ENCODE data around the gene PTGER2. TPM values are rescaled to one million over a fixed set of nuclear protein-coding genes. Genes with fewer than 3 reads are reported as not detected.

The PTGER2 gene
- total RNA-seq, 1 experiment from 2014 or later, result not detected

DNA sequence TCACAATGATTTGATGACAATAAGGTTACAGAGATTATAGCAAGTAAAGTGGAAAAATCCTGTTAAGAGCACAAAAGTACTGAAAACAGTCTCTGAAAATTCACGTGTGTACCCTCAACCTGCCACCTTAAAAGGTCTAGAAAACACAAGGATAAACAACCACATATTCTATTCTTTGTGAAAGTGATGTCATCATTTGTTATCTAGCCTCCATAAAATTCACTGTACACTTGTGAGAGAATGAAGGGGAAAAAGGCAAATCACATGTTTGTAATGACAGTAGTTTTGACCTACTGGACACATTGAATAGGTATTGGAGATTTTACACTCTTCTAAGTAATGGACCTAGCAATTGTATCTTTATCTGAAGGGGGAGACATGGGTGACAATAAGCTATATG lies 42.6 kb upstream of the PTGER2 start:
- no peaks in the 10 kb centered on the region for H3K36me3 ChIP-seq (ENCODE audit: insufficient read depth, low read length)
- H3K27ac ChIP-seq (ENCODE audit: low read length), result no peak overlapping the region
- no peaks in the 10 kb centered on the region for H3K9me2 ChIP-seq (replicated peaks; ENCODE audit: insufficient read depth, low read length)
- H4K20me1 ChIP-seq (ENCODE audit: insufficient read depth, low read depth, low read length), result no peaks in the 10 kb centered on the region
- H3K79me2 ChIP-seq (ENCODE audit: low read length), result no peaks in the 10 kb centered on the region
- H3K4me1 ChIP-seq (ENCODE audit: low read length), result no peaks in the 10 kb centered on the region
- no peaks in the 10 kb centered on the region for H3K27me3 ChIP-seq (ENCODE audit: low read length)
- no peak overlapping the region for H3K4me2 ChIP-seq (ENCODE audit: low read depth, low read length, poor library complexity, severe bottlenecking)
- H3K4me3 ChIP-seq (ENCODE audit: low read length), result no peak overlapping the region
- H3K9me3 ChIP-seq (ENCODE audit: low read length), result no peaks in the 10 kb centered on the region
- no peak overlapping the region for H3K9ac ChIP-seq (ENCODE audit: low read length)
- no peak for DNase-seq
- no peak overlapping the region for H2AFZ ChIP-seq (ENCODE audit: low read length)

DNA sequence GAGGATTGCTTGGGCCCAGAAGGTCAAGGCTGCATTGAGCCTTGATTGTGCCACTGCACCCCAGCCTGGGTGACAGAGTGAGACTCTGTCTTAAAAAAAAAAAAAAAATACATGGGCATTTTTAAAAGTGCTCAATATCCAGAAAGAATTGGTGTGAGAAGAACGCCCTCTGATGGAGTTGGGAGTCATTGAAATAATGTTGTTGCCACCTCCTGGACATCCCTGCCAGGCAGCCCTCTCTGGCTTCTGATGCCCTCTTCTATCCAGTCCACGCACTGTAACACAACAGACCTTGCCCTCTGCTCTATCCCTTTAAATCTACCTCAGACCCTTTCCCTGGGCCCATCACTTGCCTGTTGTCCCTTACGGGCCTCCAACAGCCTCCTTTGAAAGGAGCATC lies 41.7 kb upstream of the PTGER2 start:
- no peak overlapping the region for H3K4me3 ChIP-seq (ENCODE audit: low read length)
- peak; percentile 84 for DNase-seq
- no peaks in the 10 kb centered on the region for H3K27me3 ChIP-seq (ENCODE audit: low read length)
- no peaks in the 10 kb centered on the region for H3K9me3 ChIP-seq (ENCODE audit: low read length)
- H4K20me1 ChIP-seq (ENCODE audit: insufficient read depth, low read depth, low read length), result no peaks in the 10 kb centered on the region
- H3K9me2 ChIP-seq (replicated peaks; ENCODE audit: insufficient read depth, low read length), result no peaks in the 10 kb centered on the region
- no peak overlapping the region for H3K27ac ChIP-seq (ENCODE audit: low read length)
- no peaks in the 10 kb centered on the region for H3K36me3 ChIP-seq (ENCODE audit: insufficient read depth, low read length)
- H3K9ac ChIP-seq (ENCODE audit: low read length), result no peak overlapping the region
- H2AFZ ChIP-seq (ENCODE audit: low read length), result no peak overlapping the region
- no peaks in the 10 kb centered on the region for H3K4me1 ChIP-seq (ENCODE audit: low read length)
- no peak overlapping the region for H3K4me2 ChIP-seq (ENCODE audit: low read depth, low read length, poor library complexity, severe bottlenecking)
- no peaks in the 10 kb centered on the region for H3K79me2 ChIP-seq (ENCODE audit: low read length)

DNA sequence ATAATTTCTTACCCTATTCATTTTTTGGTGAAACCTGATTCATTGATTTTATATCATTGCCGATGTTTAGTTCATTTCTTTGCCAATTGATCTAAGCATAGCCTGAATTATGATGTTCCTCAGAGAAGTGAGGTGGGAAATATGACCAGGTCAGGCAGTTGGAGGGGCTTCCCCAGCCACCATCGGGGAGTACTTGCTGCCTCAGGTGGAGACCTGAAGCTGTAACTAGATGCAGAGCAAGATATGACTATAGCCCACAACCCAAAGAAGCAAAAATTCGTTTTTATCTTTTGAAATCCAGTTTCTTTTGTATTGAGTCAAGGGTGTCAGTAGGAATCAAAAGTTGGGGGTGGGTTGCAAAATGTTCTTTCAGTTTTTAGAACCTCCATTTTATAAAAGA lies 38.7 kb upstream of the PTGER2 start:
- no peak for DNase-seq
- no peaks in the 10 kb centered on the region for H3K4me1 ChIP-seq (ENCODE audit: low read length)
- no peak overlapping the region for H2AFZ ChIP-seq (ENCODE audit: low read length)
- H4K20me1 ChIP-seq (ENCODE audit: insufficient read depth, low read depth, low read length), result no peaks in the 10 kb centered on the region
- no peak overlapping the region for H3K9ac ChIP-seq (ENCODE audit: low read length)
- H3K27me3 ChIP-seq (ENCODE audit: low read length), result no peaks in the 10 kb centered on the region
- no peak overlapping the region for H3K4me2 ChIP-seq (ENCODE audit: low read depth, low read length, poor library complexity, severe bottlenecking)
- no peak overlapping the region for H3K27ac ChIP-seq (ENCODE audit: low read length)
- H3K9me2 ChIP-seq (replicated peaks; ENCODE audit: insufficient read depth, low read length), result no peaks in the 10 kb centered on the region
- H3K9me3 ChIP-seq (ENCODE audit: low read length), result no peaks in the 10 kb centered on the region
- no peaks in the 10 kb centered on the region for H3K36me3 ChIP-seq (ENCODE audit: insufficient read depth, low read length)
- no peaks in the 10 kb centered on the region for H3K79me2 ChIP-seq (ENCODE audit: low read length)
- no peak overlapping the region for H3K4me3 ChIP-seq (ENCODE audit: low read length)

DNA sequence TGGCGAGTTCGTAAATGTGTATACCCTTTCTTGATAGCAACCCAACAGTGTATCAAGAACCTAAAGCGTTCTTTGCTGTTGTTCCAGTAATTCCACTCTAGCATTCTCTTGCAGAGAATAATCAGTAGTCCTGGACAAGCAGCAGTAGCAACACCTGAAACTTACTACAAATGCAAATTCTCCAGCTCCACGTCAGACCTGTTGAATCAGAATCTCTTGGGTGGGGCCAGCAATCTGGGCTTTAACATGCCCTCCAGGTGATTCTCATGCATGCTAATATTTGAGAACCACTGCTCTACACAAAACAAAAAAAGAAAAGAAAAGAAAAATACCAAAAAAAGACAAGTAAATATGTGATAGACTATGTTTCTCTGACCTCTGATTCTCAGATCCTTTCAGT lies 36.6 kb upstream of the PTGER2 start:
- no peak overlapping the region for H3K27ac ChIP-seq (ENCODE audit: low read length)
- H2AFZ ChIP-seq (ENCODE audit: low read length), result no peak overlapping the region
- no peaks in the 10 kb centered on the region for H3K36me3 ChIP-seq (ENCODE audit: insufficient read depth, low read length)
- no peak overlapping the region for H3K4me2 ChIP-seq (ENCODE audit: low read depth, low read length, poor library complexity, severe bottlenecking)
- H3K9me2 ChIP-seq (replicated peaks; ENCODE audit: insufficient read depth, low read length), result no peaks in the 10 kb centered on the region
- no peak for DNase-seq
- H3K9me3 ChIP-seq (ENCODE audit: low read length), result no peaks in the 10 kb centered on the region
- no peaks in the 10 kb centered on the region for H3K4me1 ChIP-seq (ENCODE audit: low read length)
- H3K4me3 ChIP-seq (ENCODE audit: low read length), result no peak overlapping the region
- H3K79me2 ChIP-seq (ENCODE audit: low read length), result no peaks in the 10 kb centered on the region
- H4K20me1 ChIP-seq (ENCODE audit: insufficient read depth, low read depth, low read length), result no peaks in the 10 kb centered on the region
- no peak overlapping the region for H3K9ac ChIP-seq (ENCODE audit: low read length)
- no peaks in the 10 kb centered on the region for H3K27me3 ChIP-seq (ENCODE audit: low read length)

DNA sequence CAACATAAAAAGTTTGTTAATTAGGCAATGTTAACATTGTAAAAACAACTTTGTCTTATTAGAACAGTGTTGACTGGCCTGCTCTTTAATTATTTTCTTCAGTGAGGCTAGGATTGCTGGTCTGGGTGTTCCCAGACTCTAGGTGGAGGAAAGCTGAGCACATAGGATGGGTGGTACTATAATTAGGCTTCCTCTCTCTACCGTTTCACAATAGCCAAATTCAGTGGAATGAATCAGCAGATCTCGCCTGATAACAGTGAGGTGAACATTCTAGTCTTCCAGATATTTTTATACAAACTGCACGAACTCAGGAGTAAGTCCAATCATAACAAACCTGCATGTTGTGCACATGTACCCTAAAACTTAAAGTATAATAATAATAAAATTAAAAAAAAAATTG lies 34.7 kb upstream of the PTGER2 start:
- Histone ChIP-seq H2AFZ (ENCODE audit: low read length) (no peak overlapping the region), H3K9me2 (replicated peaks; ENCODE audit: insufficient read depth, low read length) (no peaks in the 10 kb centered on the region), H3K9me3 (ENCODE audit: low read length) (no peaks in the 10 kb centered on the region), H3K36me3 (ENCODE audit: insufficient read depth, low read length) (no peaks in the 10 kb centered on the region), H4K20me1 (ENCODE audit: insufficient read depth, low read depth, low read length) (no peaks in the 10 kb centered on the region), H3K27me3 (ENCODE audit: low read length) (no peaks in the 10 kb centered on the region), H3K79me2 (ENCODE audit: low read length) (no peaks in the 10 kb centered on the region), H3K27ac (ENCODE audit: low read length) (no peak overlapping the region), H3K4me2 (ENCODE audit: low read depth, low read length, poor library complexity, severe bottlenecking) (no peak overlapping the region), H3K9ac (ENCODE audit: low read length) (no peak overlapping the region), H3K4me1 (ENCODE audit: low read length) (no peaks in the 10 kb centered on the region), H3K4me3 (ENCODE audit: low read length) (no peak overlapping the region)
- DNase-seq, result no peak

DNA sequence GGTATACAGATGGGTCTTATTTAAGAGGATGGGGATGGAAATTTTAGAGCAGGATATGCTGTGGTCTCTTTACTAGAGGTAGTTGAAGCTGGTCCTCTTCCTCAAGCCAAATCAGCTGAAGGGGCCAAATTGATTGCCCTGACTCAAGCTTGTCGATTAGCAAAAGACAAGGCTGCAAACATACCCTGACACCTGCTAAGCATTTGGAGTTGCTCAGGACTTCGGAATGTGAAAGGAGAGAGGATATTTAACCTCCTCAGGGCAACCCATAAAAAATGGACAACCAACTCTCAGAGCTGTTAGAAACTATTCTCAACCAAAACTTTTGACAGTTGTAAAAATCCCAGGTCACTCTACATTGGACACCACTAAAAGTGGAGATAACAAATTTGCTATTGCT lies 31.0 kb upstream of the PTGER2 start:
- H3K79me2 ChIP-seq (ENCODE audit: low read length), result no peaks in the 10 kb centered on the region
- no peaks in the 10 kb centered on the region for H3K9me3 ChIP-seq (ENCODE audit: low read length)
- H3K4me1 ChIP-seq (ENCODE audit: low read length), result no peaks in the 10 kb centered on the region
- H3K4me3 ChIP-seq (ENCODE audit: low read length), result no peak overlapping the region
- no peaks in the 10 kb centered on the region for H4K20me1 ChIP-seq (ENCODE audit: insufficient read depth, low read depth, low read length)
- H3K27me3 ChIP-seq (ENCODE audit: low read length), result no peaks in the 10 kb centered on the region
- no peak overlapping the region for H3K4me2 ChIP-seq (ENCODE audit: low read depth, low read length, poor library complexity, severe bottlenecking)
- H3K9ac ChIP-seq (ENCODE audit: low read length), result no peak overlapping the region
- no peaks in the 10 kb centered on the region for H3K9me2 ChIP-seq (replicated peaks; ENCODE audit: insufficient read depth, low read length)
- DNase-seq, result no peak
- H2AFZ ChIP-seq (ENCODE audit: low read length), result no peak overlapping the region
- H3K27ac ChIP-seq (ENCODE audit: low read length), result no peak overlapping the region
- no peaks in the 10 kb centered on the region for H3K36me3 ChIP-seq (ENCODE audit: insufficient read depth, low read length)

DNA sequence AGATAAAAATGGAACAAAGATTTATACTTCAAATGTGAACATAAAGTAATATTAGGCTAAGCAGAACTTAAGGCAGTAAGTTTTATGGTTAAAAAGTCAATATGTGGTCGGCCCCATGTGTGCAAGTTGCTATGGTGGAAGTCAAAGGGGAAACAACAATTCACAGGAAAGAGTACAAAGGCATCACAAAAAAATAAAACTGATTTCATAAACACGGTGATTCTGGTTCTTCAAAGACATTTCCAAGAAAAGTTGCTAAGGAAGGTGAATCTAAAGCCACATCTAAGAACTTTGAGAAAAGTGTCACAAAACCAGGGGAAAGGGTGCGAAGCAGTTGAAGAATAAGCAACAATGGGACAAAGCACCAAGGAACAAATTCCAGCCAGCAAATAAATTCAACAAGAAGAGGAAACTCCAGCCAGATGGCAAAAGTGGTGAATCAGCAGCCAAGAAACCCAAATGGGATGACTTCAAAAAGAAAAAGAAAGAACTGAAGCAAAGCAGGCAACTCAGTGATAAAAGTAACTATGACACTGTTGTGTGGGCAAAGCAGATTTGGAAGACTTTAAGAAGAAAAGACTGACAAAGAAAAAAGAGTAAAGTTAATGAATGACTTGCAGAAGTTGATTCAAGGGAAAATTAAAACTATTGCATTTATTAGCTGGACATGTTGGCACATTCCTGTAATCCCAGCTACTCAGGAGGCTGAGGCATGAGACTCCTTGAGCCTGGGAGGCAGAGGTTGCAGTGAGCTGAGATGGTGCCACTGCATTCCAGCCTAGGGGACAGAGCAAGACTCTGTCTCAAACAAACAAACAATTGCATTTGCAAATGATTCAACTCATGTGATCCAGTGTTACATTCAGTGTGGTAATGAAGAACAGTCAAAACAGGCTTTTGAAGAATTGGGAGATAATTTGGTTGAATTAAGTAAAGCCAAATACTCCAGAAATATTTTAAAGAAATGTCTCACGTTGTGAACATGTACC lies 27.2 kb upstream of the PTGER2 start:
- H3K4me3 ChIP-seq (ENCODE audit: low read length), result no peak overlapping the region
- no peak for DNase-seq

DNA sequence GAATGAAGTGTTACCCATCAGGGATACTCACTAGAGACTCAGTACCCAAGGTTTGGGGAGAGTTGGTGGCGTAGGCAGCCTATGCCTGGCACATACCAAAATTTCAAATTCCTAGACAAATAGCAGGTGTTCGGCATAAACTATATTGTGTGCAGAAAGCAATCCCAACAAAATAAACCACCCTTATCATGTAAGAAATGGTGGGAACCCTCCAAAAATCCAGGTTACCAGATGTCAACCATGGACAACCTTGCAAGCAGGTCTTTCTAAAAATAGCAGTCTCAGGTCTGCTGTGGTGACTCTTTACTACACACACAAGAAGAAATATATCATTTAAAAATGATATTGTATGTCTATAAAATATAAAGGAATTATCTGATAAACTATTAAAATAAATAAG lies 17.7 kb upstream of the PTGER2 start:
- Histone ChIP-seq H3K9me3 (ENCODE audit: low read length) (no peaks in the 10 kb centered on the region), H3K4me1 (ENCODE audit: low read length) (no peaks in the 10 kb centered on the region), H3K4me3 (ENCODE audit: low read length) (no peak overlapping the region), H3K4me2 (ENCODE audit: low read depth, low read length, poor library complexity, severe bottlenecking) (no peak overlapping the region), H3K9me2 (replicated peaks; ENCODE audit: insufficient read depth, low read length) (no peaks in the 10 kb centered on the region), H3K9ac (ENCODE audit: low read length) (no peak overlapping the region), H3K36me3 (ENCODE audit: insufficient read depth, low read length) (no peaks in the 10 kb centered on the region), H3K27ac (ENCODE audit: low read length) (no peak overlapping the region), H4K20me1 (ENCODE audit: insufficient read depth, low read depth, low read length) (no peaks in the 10 kb centered on the region), H2AFZ (ENCODE audit: low read length) (no peak overlapping the region), H3K27me3 (ENCODE audit: low read length) (no peaks in the 10 kb centered on the region), H3K79me2 (ENCODE audit: low read length) (no peaks in the 10 kb centered on the region)
- no peak for DNase-seq

More for the DNA sequence above, 27.2 kb upstream of the PTGER2 start:
- H3K9ac ChIP-seq (ENCODE audit: low read length), result no peak overlapping the region
- H3K9me3 ChIP-seq (ENCODE audit: low read length), result no peaks in the 10 kb centered on the region
- H3K27ac ChIP-seq (ENCODE audit: low read length), result no peak overlapping the region
- H3K27me3 ChIP-seq (ENCODE audit: low read length), result no peaks in the 10 kb centered on the region
- no peaks in the 10 kb centered on the region for H4K20me1 ChIP-seq (ENCODE audit: insufficient read depth, low read depth, low read length)
- no peaks in the 10 kb centered on the region for H3K4me1 ChIP-seq (ENCODE audit: low read length)
- H3K4me2 ChIP-seq (ENCODE audit: low read depth, low read length, poor library complexity, severe bottlenecking), result no peak overlapping the region
- no peaks in the 10 kb centered on the region for H3K79me2 ChIP-seq (ENCODE audit: low read length)
- no peaks in the 10 kb centered on the region for H3K36me3 ChIP-seq (ENCODE audit: insufficient read depth, low read length)
- H3K9me2 ChIP-seq (replicated peaks; ENCODE audit: insufficient read depth, low read length), result no peaks in the 10 kb centered on the region
- H2AFZ ChIP-seq (ENCODE audit: low read length), result no peak overlapping the region

Data from Karpas-422 (cell line).